HUES48 (cell line): ENCODE measurements around the gene RABL3.

Experiments
- H3K27ac ChIP-seq: one replicate; pipeline ENCODE4 v1.7.0; 2013; ENCODE audit warnings: low read depth, low read length, inconsistent platforms
- H3K27me3 ChIP-seq: 2 replicates; pipeline ENCODE4 v1.6.1; 2013; ENCODE audit warnings: mild to moderate bottlenecking, low read length; ENCODE audit not compliant: control insufficient read depth, insufficient read depth
- H3K36me3 ChIP-seq: 2 replicates; pipeline ENCODE4 v1.6.1; 2013; ENCODE audit warnings: low read length; ENCODE audit not compliant: control insufficient read depth, insufficient read depth
- H3K4me1 ChIP-seq: 2 replicates; pipeline ENCODE4 v1.6.1; 2013; ENCODE audit warnings: mild to moderate bottlenecking, low read length; ENCODE audit not compliant: control insufficient read depth, insufficient read depth
- H3K4me3 ChIP-seq: 2 replicates; pipeline ENCODE4 v1.5.1; 2013; ENCODE audit warnings: mild to moderate bottlenecking, low read depth, low read length
- H3K9ac ChIP-seq: 2 replicates; pipeline ENCODE4 v1.6.1; 2013; ENCODE audit warnings: mild to moderate bottlenecking, low read depth, low read length, moderate library complexity
- H3K9me3 ChIP-seq: 2 replicates; pipeline ENCODE4 v1.6.1; 2013; ENCODE audit warnings: low read length; ENCODE audit not compliant: control insufficient read depth, insufficient read depth

Gene RABL3

DNA sequence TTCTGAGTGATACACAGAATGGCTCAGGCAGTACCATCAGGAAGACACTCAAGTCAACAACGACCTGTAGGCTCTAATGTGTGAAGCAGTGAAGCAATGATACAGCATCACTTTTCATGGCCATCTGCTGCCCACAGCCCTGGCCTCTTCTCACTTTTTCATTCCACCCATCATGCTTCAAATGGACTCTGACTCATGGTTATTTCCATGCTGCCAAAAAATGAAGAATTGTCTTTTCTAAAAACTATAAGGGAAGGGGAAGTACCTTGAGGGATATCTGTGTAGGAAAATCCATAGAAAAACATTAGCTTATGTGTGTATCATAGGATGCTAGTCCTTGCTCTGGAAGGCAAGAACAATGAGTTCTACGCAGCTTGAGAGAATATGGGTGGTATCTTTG, 71.7 kb downstream of the RABL3 start:
- Histone ChIP-seq H3K4me1 (peaks cover 4% of the 10 kb centered on the region; the same call in 1 of the 2 replicates), H3K9me3 (no peaks in the 10 kb centered on the region), H3K36me3 (no peaks in the 10 kb centered on the region), H3K4me3 (no peak overlapping the region), H3K9ac (no peak overlapping the region), H3K27ac (no peak overlapping the region), H3K27me3 (no peaks in the 10 kb centered on the region)

GRCh38 chr3:120664926-120665325, 77.4 kb downstream of the RABL3 start:
- no peak overlapping the region for H3K4me3 ChIP-seq
- no peaks in the 10 kb centered on the region for H3K4me1 ChIP-seq
- H3K27me3 ChIP-seq, result no peaks in the 10 kb centered on the region
- no peaks in the 10 kb centered on the region for H3K9me3 ChIP-seq
- no peak overlapping the region for H3K9ac ChIP-seq
- H3K36me3 ChIP-seq, result no peaks in the 10 kb centered on the region
- H3K27ac ChIP-seq, result no peak overlapping the region

DNA sequence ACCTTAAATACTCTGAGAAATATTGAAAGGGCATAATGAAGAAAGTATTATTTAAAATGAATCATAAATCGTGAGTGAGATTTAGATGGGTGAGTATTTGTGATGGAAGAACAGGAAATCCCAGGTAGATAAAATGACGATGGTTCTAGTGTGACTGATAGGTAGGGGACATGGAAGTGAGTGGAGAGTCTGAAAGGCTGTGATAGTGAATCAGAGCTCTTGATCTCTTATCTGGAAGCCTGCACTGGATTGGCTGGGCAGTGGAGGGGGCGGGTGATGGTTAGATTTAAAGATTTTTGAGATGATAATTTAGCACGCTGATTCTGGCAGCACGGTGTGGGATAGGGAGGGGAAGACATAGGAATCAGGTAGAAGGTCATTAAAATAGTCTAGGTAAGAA, 80.4 kb downstream of the RABL3 start:
- H3K9me3 ChIP-seq, result peaks cover 9% of the 10 kb centered on the region
- no peaks in the 10 kb centered on the region for H3K36me3 ChIP-seq
- H3K4me1 ChIP-seq, result no peaks in the 10 kb centered on the region
- H3K27me3 ChIP-seq, result no peaks in the 10 kb centered on the region
- no peak overlapping the region for H3K27ac ChIP-seq
- no peak overlapping the region for H3K9ac ChIP-seq
- no peak overlapping the region for H3K4me3 ChIP-seq

DNA sequence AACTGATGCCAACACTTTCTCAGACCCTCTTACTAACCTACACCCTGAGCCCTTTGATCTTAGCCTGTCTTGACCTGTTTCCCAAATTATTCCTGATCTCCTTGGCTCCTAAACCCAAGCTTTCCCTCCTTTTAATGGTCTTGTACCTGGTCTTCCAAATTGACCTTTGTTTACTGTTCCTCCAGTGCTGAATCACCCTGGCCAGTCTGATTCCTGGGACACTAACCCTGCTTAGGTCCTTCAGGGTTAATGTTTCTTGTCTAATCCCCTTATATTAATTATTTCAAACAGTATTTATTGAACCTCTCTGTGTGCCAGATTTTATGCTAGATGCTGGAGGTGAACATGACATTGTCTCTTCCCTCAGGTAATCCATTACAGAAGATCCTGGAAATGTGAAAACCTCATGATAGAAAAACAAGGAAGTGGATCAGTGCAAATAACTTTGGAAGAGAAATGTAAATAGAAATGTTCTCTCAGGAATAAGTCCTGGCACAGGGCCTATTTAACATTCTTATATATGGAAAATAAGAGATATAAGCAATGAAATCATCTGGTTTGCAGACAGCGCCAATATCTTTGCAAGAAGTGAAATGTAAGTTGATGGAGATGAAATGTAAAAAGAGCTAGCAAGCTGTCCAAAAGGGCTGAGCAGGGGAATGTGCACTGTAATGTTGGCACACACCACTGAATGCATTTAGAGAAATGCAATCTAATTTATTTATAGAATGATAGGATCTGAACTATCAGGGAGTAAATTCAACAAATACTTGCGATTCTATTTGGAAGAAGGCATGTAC, 81.0 kb downstream of the RABL3 start:
- peaks cover 9% of the 10 kb centered on the region for H3K9me3 ChIP-seq
- no peaks in the 10 kb centered on the region for H3K36me3 ChIP-seq
- H3K9ac ChIP-seq, result no peak overlapping the region
- no peak overlapping the region for H3K27ac ChIP-seq
- H3K4me3 ChIP-seq, result no peak overlapping the region
- no peaks in the 10 kb centered on the region for H3K4me1 ChIP-seq
- H3K27me3 ChIP-seq, result no peaks in the 10 kb centered on the region

DNA sequence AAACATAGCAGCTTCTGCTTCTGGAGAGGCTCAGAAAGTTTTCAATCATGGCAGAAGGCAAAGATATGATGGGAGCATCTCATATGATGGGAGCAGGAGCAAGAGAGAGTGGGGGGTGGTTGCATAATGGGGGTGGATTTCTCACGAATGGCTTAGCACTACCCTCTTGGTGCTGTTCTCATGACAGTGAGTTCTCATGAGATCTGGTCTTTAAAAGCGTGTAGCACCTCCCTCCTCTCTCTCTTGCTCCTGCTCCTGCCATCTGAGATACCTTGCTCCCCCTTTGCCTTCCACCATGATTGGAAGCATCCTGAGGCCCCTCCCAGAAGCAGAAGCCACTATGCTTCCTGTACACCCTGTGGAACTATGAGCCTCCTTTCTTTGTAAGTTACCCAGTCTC, 82.5 kb downstream of the RABL3 start:
- no peaks in the 10 kb centered on the region for H3K27me3 ChIP-seq
- H3K4me3 ChIP-seq, result no peak overlapping the region
- no peak overlapping the region for H3K27ac ChIP-seq
- no peak overlapping the region for H3K9ac ChIP-seq
- peaks cover 9% of the 10 kb centered on the region for H3K9me3 ChIP-seq
- H3K36me3 ChIP-seq, result no peaks in the 10 kb centered on the region
- no peaks in the 10 kb centered on the region for H3K4me1 ChIP-seq

DNA sequence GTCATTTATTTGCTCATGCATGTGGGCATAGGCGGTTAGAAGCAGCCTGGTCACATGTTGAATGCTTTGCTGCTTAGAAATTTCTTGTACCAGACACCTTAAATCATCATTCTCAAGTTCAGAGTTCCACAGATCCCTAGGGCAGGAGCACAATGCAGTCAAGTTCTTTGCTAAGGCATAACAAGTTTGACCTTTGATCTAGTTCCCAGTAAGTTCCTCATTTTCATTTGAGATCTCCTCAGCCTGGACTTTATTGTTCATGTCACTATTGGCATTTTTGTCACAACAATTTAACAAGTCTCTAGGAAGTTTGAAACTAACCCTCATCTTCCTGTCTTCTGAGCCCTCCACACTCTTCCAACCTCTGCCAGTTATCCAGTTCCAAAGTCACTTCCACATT, 83.0 kb downstream of the RABL3 start:
- H3K4me1 ChIP-seq, result no peaks in the 10 kb centered on the region
- no peak overlapping the region for H3K4me3 ChIP-seq
- peaks cover 9% of the 10 kb centered on the region for H3K9me3 ChIP-seq
- H3K36me3 ChIP-seq, result no peaks in the 10 kb centered on the region
- H3K9ac ChIP-seq, result no peak overlapping the region
- H3K27me3 ChIP-seq, result no peaks in the 10 kb centered on the region
- H3K27ac ChIP-seq, result no peak overlapping the region

- 0 out of 2 replicates have a peak, but pooled peaks cover 3% of the 10 kb centered on the region for H3K4me1 ChIP-seq
- H3K27me3 ChIP-seq, result no peaks in the 10 kb centered on the region
- no peak overlapping the region for H3K4me3 ChIP-seq
- H3K36me3 ChIP-seq, result no peaks in the 10 kb centered on the region
- H3K9me3 ChIP-seq, result no peaks in the 10 kb centered on the region
- H3K27ac ChIP-seq, result no peak overlapping the region
- no peak overlapping the region for H3K9ac ChIP-seq
Observed at GRCh38 chr3:120652896-120653545, 89.3 kb downstream of the RABL3 start.

- Histone ChIP-seq H3K4me1 (0 out of 2 replicates have a peak, but pooled peaks cover 3% of the 10 kb centered on the region), H3K4me3 (no peak overlapping the region), H3K27me3 (no peaks in the 10 kb centered on the region), H3K27ac (no peak overlapping the region), H3K9me3 (no peaks in the 10 kb centered on the region), H3K9ac (no peak overlapping the region), H3K36me3 (no peaks in the 10 kb centered on the region)
Observed at GRCh38 chr3:120652281-120652680, 90.0 kb downstream of the RABL3 start.

- no peak overlapping the region for H3K4me3 ChIP-seq
- H3K9ac ChIP-seq, result no peak overlapping the region
- 0 out of 2 replicates have a peak, but pooled peaks cover 3% of the 10 kb centered on the region for H3K4me1 ChIP-seq
- no peaks in the 10 kb centered on the region for H3K9me3 ChIP-seq
- H3K27me3 ChIP-seq, result no peaks in the 10 kb centered on the region
- no peak overlapping the region for H3K27ac ChIP-seq
- H3K36me3 ChIP-seq, result no peaks in the 10 kb centered on the region
Observed at GRCh38 chr3:120650311-120650710, 92.0 kb downstream of the RABL3 start.

DNA sequence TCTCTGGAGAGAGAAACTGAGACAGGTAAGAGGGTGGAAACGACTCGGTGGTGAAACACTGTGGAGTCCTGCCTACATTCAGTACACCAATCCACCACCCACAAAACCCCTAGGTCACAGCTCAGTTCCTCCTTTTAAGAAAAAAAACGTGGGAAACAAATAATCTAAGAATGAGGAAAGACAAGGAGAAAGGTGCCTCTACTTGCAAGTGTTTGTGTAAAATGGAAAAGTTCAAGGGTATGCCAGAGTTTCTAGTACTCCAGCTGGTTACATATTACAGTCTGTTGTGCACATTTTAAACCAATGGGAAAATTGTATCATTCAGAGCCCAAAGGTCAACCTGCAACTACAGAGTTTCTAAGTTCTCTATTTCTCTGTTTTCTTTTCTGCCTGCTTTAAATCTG, 92.5 kb downstream of the RABL3 start:
- Histone ChIP-seq H3K9me3 (no peaks in the 10 kb centered on the region), H3K9ac (no peak overlapping the region), H3K4me3 (no peak overlapping the region), H3K27me3 (no peaks in the 10 kb centered on the region), H3K36me3 (no peaks in the 10 kb centered on the region), H3K27ac (no peak overlapping the region), H3K4me1 (0 out of 2 replicates have a peak, but pooled peaks cover 3% of the 10 kb centered on the region)

DNA sequence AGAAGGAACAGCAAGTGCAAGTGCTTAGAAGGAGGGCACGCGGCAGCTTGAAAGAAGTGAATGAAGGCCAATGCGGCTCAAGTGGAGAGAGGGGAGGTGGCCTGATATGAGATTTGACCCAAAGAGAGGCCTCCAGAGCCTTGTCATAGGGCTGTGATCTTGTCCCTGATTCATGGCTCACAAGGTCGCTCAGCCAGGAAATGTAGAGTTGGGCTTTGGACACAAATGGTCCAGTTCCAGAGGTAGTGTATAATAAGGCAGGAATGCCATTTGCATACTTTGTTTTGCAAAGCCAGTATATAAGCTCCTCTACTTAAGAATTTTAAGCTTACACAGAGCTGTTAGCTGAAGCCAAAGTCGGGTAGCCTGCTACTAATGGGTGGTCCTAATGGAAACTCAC, 94.0 kb downstream of the RABL3 start:
- H3K9me3 ChIP-seq, result no peaks in the 10 kb centered on the region
- no peaks in the 10 kb centered on the region for H3K36me3 ChIP-seq
- H3K9ac ChIP-seq, result no peak overlapping the region
- H3K4me1 ChIP-seq, result 0 out of 2 replicates have a peak, but pooled peaks cover 3% of the 10 kb centered on the region
- H3K27ac ChIP-seq, result no peak overlapping the region
- no peaks in the 10 kb centered on the region for H3K27me3 ChIP-seq
- H3K4me3 ChIP-seq, result no peak overlapping the region
